ENCODE results near the gene CYP27B1. TPM values are rescaled to one million over a fixed set of nuclear protein-coding genes. Genes with fewer than 3 reads are reported as not detected.

CYP27B1 gene
- total RNA-seq, 1 donor from 2014 or later: 9.9 TPM

- Mint-ChIP-seq H3K9me3 (no peaks in the 10 kb centered on the region), H3K36me3 (ENCODE audit: low read depth) (peaks cover 35% of the 10 kb centered on the region), H3K27ac (peak overlapping the region; percentile 99), H3K4me3 (peak overlapping the region; percentile 93), H3K4me1 (ENCODE audit: low read depth) (peaks cover 46% of the 10 kb centered on the region), H3K27me3 (ENCODE audit: insufficient read depth) (peaks cover 5% of the 10 kb centered on the region)
- intact Hi-C loops (cut with micrococcal nuclease): loop anchor here (5.0 kb wide), 1 partner anchor 1827 kb away; the partner anchor contains the start of gene SLC16A7
- no peak for DNase-seq (ENCODE audit: low spot score)
Measured at GRCh38 chr12:57770734-57771133, 3.9 kb upstream of the CYP27B1 start.

GRCh38 chr12:57769594-57769993, 2.7 kb upstream of the CYP27B1 start:
- intact Hi-C loops (cut with micrococcal nuclease): no loop called here
- Mint-ChIP-seq H3K4me3 (peak overlapping the region; percentile 93), H3K4me1 (ENCODE audit: low read depth) (peaks cover 44% of the 10 kb centered on the region), H3K36me3 (ENCODE audit: low read depth) (peaks cover 36% of the 10 kb centered on the region), H3K27me3 (ENCODE audit: insufficient read depth) (peaks cover 5% of the 10 kb centered on the region), H3K27ac (peak overlapping the region; percentile 1), H3K9me3 (no peaks in the 10 kb centered on the region)
- DNase-seq (ENCODE audit: low spot score): no peak

GRCh38 chr12:57767876-57768275, 998 bp upstream of the CYP27B1 start:
- Mint-ChIP-seq H3K4me3 (no peak overlapping the region), H3K9me3 (no peaks in the 10 kb centered on the region), H3K36me3 (ENCODE audit: low read depth) (peaks cover 49% of the 10 kb centered on the region), H3K27me3 (ENCODE audit: insufficient read depth) (peaks cover 5% of the 10 kb centered on the region), H3K27ac (no peak overlapping the region), H3K4me1 (ENCODE audit: low read depth) (peaks cover 50% of the 10 kb centered on the region)
- DNase-seq (ENCODE audit: low spot score): no peak
- intact Hi-C loops (cut with micrococcal nuclease): no loop called here

GRCh38 chr12:57767305-57767698, 424 bp upstream of the CYP27B1 start:
- Mint-ChIP-seq H3K4me3 (peak overlapping the region; percentile 89), H3K36me3 (ENCODE audit: low read depth) (peaks cover 49% of the 10 kb centered on the region), H3K27me3 (ENCODE audit: insufficient read depth) (peaks cover 5% of the 10 kb centered on the region), H3K4me1 (ENCODE audit: low read depth) (peaks cover 49% of the 10 kb centered on the region), H3K9me3 (no peaks in the 10 kb centered on the region), H3K27ac (no peak overlapping the region)
- intact Hi-C loops (cut with micrococcal nuclease): no loop called here
- DNase-seq (ENCODE audit: low spot score): no peak

GRCh38 chr12:57765698-57766463, 997 bp downstream of the CYP27B1 start:
- H3K4me1 Mint-ChIP-seq (ENCODE audit: low read depth): peaks cover 38% of the 10 kb centered on the region
- no peaks in the 10 kb centered on the region for H3K9me3 Mint-ChIP-seq
- intact Hi-C loops (cut with micrococcal nuclease): loop anchor here (1.0 kb wide), 1 partner anchor 10 kb away; no protein-coding TSS in a partner anchor
- H3K27ac Mint-ChIP-seq: peak overlapping the region; percentile 58
- H3K36me3 Mint-ChIP-seq (ENCODE audit: low read depth): peaks cover 42% of the 10 kb centered on the region
- peak overlapping the region; percentile 89 for H3K4me3 Mint-ChIP-seq
- DNase-seq (ENCODE audit: low spot score): no peak
- peaks cover 5% of the 10 kb centered on the region for H3K27me3 Mint-ChIP-seq (ENCODE audit: insufficient read depth)

GRCh38 chr12:57765003-57765697, 1.7 kb downstream of the CYP27B1 start:
- intact Hi-C loops (cut with micrococcal nuclease): loop anchor here (1.0 kb wide), 1 partner anchor 9 kb away; no protein-coding TSS in a partner anchor
- Mint-ChIP-seq H3K27me3 (ENCODE audit: insufficient read depth) (peaks cover 5% of the 10 kb centered on the region), H3K36me3 (ENCODE audit: low read depth) (peaks cover 36% of the 10 kb centered on the region), H3K4me3 (peak overlapping the region; percentile 89), H3K4me1 (ENCODE audit: low read depth) (peaks cover 31% of the 10 kb centered on the region), H3K9me3 (no peaks in the 10 kb centered on the region), H3K27ac (peak overlapping the region; percentile 58)
- peak; percentile 44 for DNase-seq (ENCODE audit: low spot score)

- H3K4me3 Mint-ChIP-seq: peak overlapping the region; percentile 89
- H3K4me1 Mint-ChIP-seq (ENCODE audit: low read depth): peaks cover 28% of the 10 kb centered on the region
- no peak for DNase-seq (ENCODE audit: low spot score)
- intact Hi-C loops (cut with micrococcal nuclease): loop anchor here (1.0 kb wide), 1 partner anchor 8 kb away; no protein-coding TSS in a partner anchor
- peak overlapping the region; percentile 48 for H3K27ac Mint-ChIP-seq
- peaks cover 36% of the 10 kb centered on the region for H3K36me3 Mint-ChIP-seq (ENCODE audit: low read depth)
- H3K27me3 Mint-ChIP-seq (ENCODE audit: insufficient read depth): peaks cover 5% of the 10 kb centered on the region
- no peaks in the 10 kb centered on the region for H3K9me3 Mint-ChIP-seq
Measured at GRCh38 chr12:57764662-57765002, 2.2 kb downstream of the CYP27B1 start.

GRCh38 chr12:57763881-57764661, 2.8 kb downstream of the CYP27B1 start:
- Mint-ChIP-seq H3K36me3 (ENCODE audit: low read depth) (peaks cover 37% of the 10 kb centered on the region), H3K27ac (peak overlapping the region; percentile 7), H3K9me3 (no peaks in the 10 kb centered on the region), H3K4me3 (peak overlapping the region; percentile 89), H3K27me3 (ENCODE audit: insufficient read depth) (peaks cover 5% of the 10 kb centered on the region), H3K4me1 (ENCODE audit: low read depth) (peaks cover 33% of the 10 kb centered on the region)
- DNase-seq (ENCODE audit: low spot score): no peak
- intact Hi-C loops (cut with micrococcal nuclease): no loop called here

GRCh38 chr12:57762463-57762862, 4.4 kb downstream of the CYP27B1 start:
- Mint-ChIP-seq H3K4me3 (no peak overlapping the region), H3K27ac (no peak overlapping the region), H3K36me3 (ENCODE audit: low read depth) (peaks cover 32% of the 10 kb centered on the region), H3K4me1 (ENCODE audit: low read depth) (peaks cover 34% of the 10 kb centered on the region), H3K27me3 (ENCODE audit: insufficient read depth) (peaks cover 5% of the 10 kb centered on the region), H3K9me3 (no peaks in the 10 kb centered on the region)
- intact Hi-C loops (cut with micrococcal nuclease): no loop called here
- no peak for DNase-seq (ENCODE audit: low spot score)

GRCh38 chr12:57761391-57761998, 5.4 kb downstream of the CYP27B1 start:
- no peak overlapping the region for H3K4me3 Mint-ChIP-seq
- intact Hi-C loops (cut with micrococcal nuclease): no loop called here
- no peak overlapping the region for H3K27ac Mint-ChIP-seq
- DNase-seq (ENCODE audit: low spot score): no peak
- H3K36me3 Mint-ChIP-seq (ENCODE audit: low read depth): peaks cover 31% of the 10 kb centered on the region
- peaks cover 4% of the 10 kb centered on the region for H3K27me3 Mint-ChIP-seq (ENCODE audit: insufficient read depth)
- peaks cover 34% of the 10 kb centered on the region for H3K4me1 Mint-ChIP-seq (ENCODE audit: low read depth)
- no peaks in the 10 kb centered on the region for H3K9me3 Mint-ChIP-seq

GRCh38 chr12:57760347-57760982, 6.4 kb downstream of the CYP27B1 start:
- H3K36me3 Mint-ChIP-seq (ENCODE audit: low read depth): peaks cover 31% of the 10 kb centered on the region
- DNase-seq (ENCODE audit: low spot score): no peak
- intact Hi-C loops (cut with micrococcal nuclease): no loop called here
- no peaks in the 10 kb centered on the region for H3K9me3 Mint-ChIP-seq
- peaks cover 34% of the 10 kb centered on the region for H3K4me1 Mint-ChIP-seq (ENCODE audit: low read depth)
- no peak overlapping the region for H3K4me3 Mint-ChIP-seq
- H3K27ac Mint-ChIP-seq: no peak overlapping the region
- H3K27me3 Mint-ChIP-seq (ENCODE audit: insufficient read depth): no peaks in the 10 kb centered on the region

GRCh38 chr12:57759360-57759980, 7.4 kb downstream of the CYP27B1 start:
- Mint-ChIP-seq H3K27ac (no peak overlapping the region), H3K9me3 (no peaks in the 10 kb centered on the region), H3K27me3 (ENCODE audit: insufficient read depth) (peaks cover 2% of the 10 kb centered on the region), H3K4me3 (no peak overlapping the region), H3K36me3 (ENCODE audit: low read depth) (peaks cover 28% of the 10 kb centered on the region), H3K4me1 (ENCODE audit: low read depth) (peaks cover 36% of the 10 kb centered on the region)
- intact Hi-C loops (cut with micrococcal nuclease): loop anchor here (10.0 kb wide), 1 partner anchor 1125 kb away; the partner anchor contains the start of gene BAZ2A
- no peak for DNase-seq (ENCODE audit: low spot score)
